HFF-Myc (cell line): ENCODE data around the gene RAPGEF5.

Source experiments
- DNase-seq: peaks from one replicate; pipeline ENCODE4 v3.0.0-alpha.2; 2011; ENCODE audit warnings: low read depth; ENCODE audit errors: extremely low read depth
- H3K4me3 ChIP-seq: replicated peaks from 2 replicates; pipeline ENCODE4 v1.5.1; 2011; ENCODE audit warnings: low read depth, mild to moderate bottlenecking, control low read depth, low read length
- TF ChIP-seq, protein P1 (sequence below): IDR thresholded peaks from 2 replicates; pipeline ENCODE4 v1.5.1; 2012; ENCODE audit warnings: mild to moderate bottlenecking, low read depth, low read length, control low read depth; ENCODE audit errors: missing control alignments

Gene RAPGEF5

GRCh38 chr7:22393913-22394729 lies 37.2 kb upstream of the RAPGEF5 start:
- no peak overlapping the region for H3K4me3 ChIP-seq
- no peak for DNase-seq
- TF ChIP-seq, protein P1, sequence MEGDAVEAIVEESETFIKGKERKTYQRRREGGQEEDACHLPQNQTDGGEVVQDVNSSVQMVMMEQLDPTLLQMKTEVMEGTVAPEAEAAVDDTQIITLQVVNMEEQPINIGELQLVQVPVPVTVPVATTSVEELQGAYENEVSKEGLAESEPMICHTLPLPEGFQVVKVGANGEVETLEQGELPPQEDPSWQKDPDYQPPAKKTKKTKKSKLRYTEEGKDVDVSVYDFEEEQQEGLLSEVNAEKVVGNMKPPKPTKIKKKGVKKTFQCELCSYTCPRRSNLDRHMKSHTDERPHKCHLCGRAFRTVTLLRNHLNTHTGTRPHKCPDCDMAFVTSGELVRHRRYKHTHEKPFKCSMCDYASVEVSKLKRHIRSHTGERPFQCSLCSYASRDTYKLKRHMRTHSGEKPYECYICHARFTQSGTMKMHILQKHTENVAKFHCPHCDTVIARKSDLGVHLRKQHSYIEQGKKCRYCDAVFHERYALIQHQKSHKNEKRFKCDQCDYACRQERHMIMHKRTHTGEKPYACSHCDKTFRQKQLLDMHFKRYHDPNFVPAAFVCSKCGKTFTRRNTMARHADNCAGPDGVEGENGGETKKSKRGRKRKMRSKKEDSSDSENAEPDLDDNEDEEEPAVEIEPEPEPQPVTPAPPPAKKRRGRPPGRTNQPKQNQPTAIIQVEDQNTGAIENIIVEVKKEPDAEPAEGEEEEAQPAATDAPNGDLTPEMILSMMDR: no peak

DNA sequence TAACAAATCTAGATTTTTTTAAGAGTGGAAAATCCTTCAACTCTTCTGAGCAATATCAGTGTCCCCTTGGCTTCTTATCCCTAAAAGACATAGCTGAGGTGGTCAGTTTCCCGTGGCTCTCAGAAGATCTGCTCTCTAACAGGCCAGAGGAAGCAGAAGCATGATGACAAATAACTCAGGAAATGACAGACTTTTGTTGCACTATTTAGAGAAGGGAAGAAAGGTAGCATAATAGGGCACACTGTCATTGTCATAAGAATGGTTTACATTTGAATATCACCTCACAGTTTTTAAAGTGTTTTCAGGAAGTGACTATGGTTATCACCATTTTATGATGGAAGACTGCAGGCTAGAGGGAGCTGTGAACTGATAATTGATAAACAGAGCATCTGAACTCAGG lies 33.6 kb upstream of the RAPGEF5 start:
- TF ChIP-seq, protein P1: no peak
- DNase-seq: no peak
- no peak overlapping the region for H3K4me3 ChIP-seq

GRCh38 chr7:22389892-22390291 lies 32.9 kb upstream of the RAPGEF5 start:
- no peak overlapping the region for H3K4me3 ChIP-seq
- TF ChIP-seq, protein P1: no peak
- no peak for DNase-seq

DNA sequence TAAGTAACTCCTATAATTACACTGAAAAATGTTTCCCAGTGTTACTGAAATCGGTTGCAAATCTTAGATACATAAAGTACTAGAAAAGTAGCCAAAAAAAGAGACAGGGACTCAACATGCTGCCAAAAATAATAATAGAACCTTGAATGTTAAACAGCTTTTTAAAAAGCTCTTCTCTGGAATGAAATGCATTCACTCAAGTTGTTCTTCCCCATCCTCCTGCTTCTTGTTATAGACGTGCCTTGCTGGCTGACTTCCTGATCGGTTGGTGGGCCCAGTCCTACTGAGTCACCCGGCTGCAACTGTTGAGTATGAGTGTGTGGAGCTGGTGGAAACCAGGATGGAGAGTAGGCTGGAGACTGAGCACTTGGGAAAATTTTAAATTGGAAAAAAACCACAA lies 30.6 kb upstream of the RAPGEF5 start:
- no peak for DNase-seq
- H3K4me3 ChIP-seq: no peak overlapping the region
- TF ChIP-seq, protein P1: no peak

- DNase-seq: no peak
- no peak overlapping the region for H3K4me3 ChIP-seq
- TF ChIP-seq, protein P1: no peak
Measured at GRCh38 chr7:22386865-22387264, 29.9 kb upstream of the RAPGEF5 start.

- TF ChIP-seq, protein P1: no peak
- no peak for DNase-seq
- H3K4me3 ChIP-seq: no peak overlapping the region
Measured at GRCh38 chr7:22386206-22386858, 29.4 kb upstream of the RAPGEF5 start.
